MG63 (cell line): Measurements from ENCODE around the gene FN3KRP. TPM values are rescaled to one million over a fixed set of nuclear protein-coding genes. Genes with fewer than 3 reads are reported as not detected.
"Not testable (repeated sequence)": the region's sequence is repeated elsewhere in the genome, so short reads cannot be mapped to it uniquely, and the experiment has no call there.

Source experiments
- DNase-seq: peaks from one replicate; pipeline ENCODE4 v3.0.0-alpha.2; 2020
- H3K27me3 ChIP-seq: fragments of 250-450 bp; sonication (Bioruptor Pico); 2 replicates; pipeline ENCODE4 v1.5.1; 2020; ENCODE audit warnings: mild to moderate bottlenecking, moderate library complexity
- H3K36me3 ChIP-seq: fragments of 250-450 bp; sonication (Bioruptor Pico); 2 replicates; pipeline ENCODE4 v1.5.1; 2020; ENCODE audit warnings: mild to moderate bottlenecking, moderate library complexity
- H3K4me3 ChIP-seq: fragments of 250-450 bp; sonication (Bioruptor Pico); 2 replicates; pipeline ENCODE4 v1.5.1; 2020; ENCODE audit warnings: mild to moderate bottlenecking, moderate library complexity
- H3K9me3 ChIP-seq: fragments of 250-450 bp; sonication (Bioruptor Pico); 2 replicates; pipeline ENCODE4 v1.5.1; 2020; ENCODE audit warnings: mild to moderate bottlenecking, moderate library complexity
- total RNA-seq: library from RNA; depleted of rRNA; stranded (reverse); fragments of >200 nt; shearing (Covaris generic); gene quantifications from 2 replicates; pipeline ENCODE4 v1.2.3, GENCODE V29; 2014; ENCODE audit warnings: low replicate concordance

Gene FN3KRP
- total RNA-seq, 1 experiment from 2014 or later = 60.9 TPM

DNA sequence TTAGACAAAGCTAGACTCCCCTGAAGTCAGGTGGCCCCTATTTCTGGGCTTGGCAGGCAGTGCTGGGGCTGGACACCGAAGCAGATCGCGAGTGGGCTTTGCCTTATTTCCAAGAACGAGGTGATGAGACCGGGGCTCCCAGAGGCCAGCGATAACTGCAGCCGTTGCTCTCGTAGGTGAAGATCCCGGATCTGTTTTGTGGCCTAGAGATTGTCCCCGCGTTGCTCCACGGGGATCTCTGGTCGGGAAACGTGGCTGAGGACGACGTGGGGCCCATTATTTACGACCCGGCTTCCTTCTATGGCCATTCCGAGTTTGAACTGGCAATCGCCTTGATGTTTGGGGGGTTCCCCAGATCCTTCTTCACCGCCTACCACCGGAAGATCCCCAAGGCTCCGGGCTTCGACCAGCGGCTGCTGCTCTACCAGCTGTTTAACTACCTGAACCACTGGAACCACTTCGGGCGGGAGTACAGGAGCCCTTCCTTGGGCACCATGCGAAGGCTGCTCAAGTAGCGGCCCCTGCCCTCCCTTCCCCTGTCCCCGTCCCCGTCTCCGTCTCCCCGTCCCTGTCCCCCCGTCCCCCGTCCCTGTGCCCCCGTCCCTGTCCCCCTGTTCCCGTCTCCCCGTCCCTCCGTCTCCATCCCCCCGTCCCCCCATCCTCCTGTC lies 33.9 kb downstream of the FN3KRP start:
- Histone ChIP-seq H3K9me3 (peaks cover 8% of the 10 kb centered on the region), H3K27me3 (no peaks in the 10 kb centered on the region), H3K36me3 (no peaks in the 10 kb centered on the region; the same call in 1 of the 2 replicates), H3K4me3 (no peak overlapping the region)
- DNase-seq = no peak

DNA sequence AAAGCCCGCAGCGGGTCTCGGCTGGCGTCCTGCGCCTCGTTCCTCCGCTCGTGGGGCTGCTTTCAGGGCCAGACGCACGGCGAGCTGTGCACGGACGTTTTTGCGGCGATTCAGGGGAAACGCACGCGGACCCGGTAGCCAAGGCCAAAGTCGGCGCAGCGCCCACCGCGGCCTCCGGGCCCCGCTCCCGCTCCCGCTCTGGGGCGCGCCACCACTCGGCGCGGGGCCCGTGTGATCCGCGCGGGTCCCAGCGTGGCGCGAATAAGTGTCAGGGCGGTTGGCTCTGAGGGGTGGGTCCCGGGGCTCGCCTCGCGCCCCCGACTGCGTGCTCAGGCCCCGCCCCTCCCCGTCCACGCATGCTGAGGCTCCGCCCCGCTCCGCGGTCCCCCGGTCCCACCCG lies 34.7 kb downstream of the FN3KRP start:
- DNase-seq = no peak
- Histone ChIP-seq H3K9me3 (peaks cover 8% of the 10 kb centered on the region), H3K27me3 (no peaks in the 10 kb centered on the region), H3K36me3 (peaks cover 7% of the 10 kb centered on the region), H3K4me3 (no peak overlapping the region; the same call in 1 of the 2 replicates)

DNA sequence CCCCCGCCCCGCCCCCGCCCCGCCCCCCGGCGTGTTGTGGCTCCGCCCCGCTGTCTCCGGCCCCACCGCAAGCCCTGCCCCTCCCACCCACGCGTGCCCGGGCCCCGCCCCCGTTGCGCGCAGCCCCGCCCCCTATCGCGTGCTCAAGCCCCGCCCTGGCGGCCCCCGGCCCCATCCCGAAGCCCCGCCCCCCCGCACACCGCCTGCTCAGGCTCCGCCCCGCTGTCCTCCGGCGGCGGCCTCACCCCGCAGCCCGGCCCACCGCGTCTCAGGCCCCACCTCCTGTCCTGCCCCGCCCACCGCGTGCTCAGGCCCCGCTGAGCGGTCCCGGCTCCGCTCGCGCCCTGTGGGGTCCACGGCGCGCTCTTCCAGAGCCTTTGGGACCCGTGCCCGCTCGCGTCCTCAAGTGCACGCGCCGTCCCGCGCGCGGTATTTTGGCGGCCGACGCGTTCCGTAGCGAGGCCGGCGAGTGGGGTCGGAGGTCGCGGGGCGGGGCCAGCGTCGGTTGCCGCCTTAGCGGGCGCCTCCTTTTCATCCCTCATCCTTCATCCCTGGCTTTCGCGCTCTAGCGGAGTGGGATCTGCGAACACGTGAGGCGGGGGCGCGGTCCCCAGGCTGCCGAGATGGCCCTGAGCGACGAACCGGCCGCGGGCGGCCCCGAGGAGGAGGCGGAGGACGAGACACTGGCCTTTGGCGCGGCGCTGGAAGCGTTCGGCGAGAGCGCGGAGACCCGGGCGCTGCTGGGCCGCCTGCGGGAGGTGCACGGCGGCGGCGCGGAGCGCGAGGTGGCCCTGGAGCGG lies 35.3 kb downstream of the FN3KRP start, which contains the start of gene TBCD:
Gene TBCD (plus strand): TSS at position 495 of the 800 bp plus-strand sequence. CDS start 129 bp downstream, at position 624.
- H3K36me3 ChIP-seq = peaks cover 11% of the 10 kb centered on the region
- H3K27me3 ChIP-seq = no peaks in the 10 kb centered on the region
- DNase-seq = peak; percentile 87
- peaks cover 8% of the 10 kb centered on the region; the same call in 1 of the 2 replicates for H3K9me3 ChIP-seq
- H3K4me3 ChIP-seq = peak within 1 kb of the TSS; percentile 94

DNA sequence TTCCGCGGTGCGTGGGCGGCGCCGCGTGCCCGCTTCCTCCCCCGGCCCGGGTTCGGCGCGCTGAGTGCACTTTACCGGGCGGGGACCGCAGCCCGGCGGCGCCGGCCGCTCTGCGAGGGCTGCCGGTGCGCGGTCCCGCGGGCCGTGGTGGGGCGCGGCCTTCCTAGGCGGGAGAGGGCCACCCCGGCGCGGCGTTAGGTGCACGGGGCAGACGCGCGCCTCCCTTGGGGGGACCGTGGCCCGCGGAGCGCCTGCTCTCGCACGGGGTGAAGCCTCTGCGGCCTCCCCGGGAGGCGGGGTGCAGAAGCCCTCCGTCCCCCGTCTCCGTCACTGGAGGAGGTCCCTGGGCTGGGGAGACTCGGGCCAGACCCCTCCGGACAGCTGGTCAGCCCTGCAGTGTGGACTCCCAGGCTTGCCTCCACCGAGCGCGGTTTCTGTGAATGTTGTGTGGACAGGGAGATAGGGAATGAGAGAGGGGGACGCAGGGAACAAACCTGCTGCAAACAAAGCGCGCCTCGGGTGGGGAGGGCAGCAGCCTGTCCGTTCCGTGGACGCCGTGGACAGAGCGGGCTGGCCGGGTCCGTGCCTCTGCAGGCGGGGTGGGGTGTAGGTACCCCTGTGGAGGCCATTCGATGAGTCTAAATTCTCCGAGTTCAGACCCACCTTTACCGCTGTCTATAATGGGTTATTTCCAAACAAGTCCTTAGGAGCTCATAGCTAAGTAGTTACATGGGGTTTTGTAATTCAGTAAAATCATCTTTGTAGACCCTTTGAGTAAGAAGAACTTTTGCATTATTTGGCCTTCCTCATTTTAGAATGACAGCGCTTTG lies 36.1 kb downstream of the FN3KRP start:
- H3K36me3 ChIP-seq = peaks cover 11% of the 10 kb centered on the region
- no peaks in the 10 kb centered on the region for H3K27me3 ChIP-seq
- peak; percentile 38 for DNase-seq
- peaks cover 8% of the 10 kb centered on the region; the same call in 1 of the 2 replicates for H3K9me3 ChIP-seq
- peak overlapping the region; percentile 94 for H3K4me3 ChIP-seq

DNA sequence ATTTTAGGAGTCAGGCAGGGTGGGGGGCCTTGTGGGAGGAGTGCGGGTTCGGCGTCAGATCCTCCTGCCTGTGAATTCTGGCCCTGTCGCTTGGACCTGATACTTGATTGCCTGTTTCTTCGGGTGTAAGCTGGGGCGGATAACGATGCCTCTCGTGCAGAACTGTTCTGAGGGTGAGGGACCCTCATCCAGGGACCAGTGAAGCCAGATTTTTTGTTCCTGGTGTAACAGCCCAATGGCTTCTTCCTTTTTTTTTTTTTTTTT lies 36.6 kb downstream of the FN3KRP start:
- no peak for DNase-seq
- Histone ChIP-seq H3K36me3 (peaks cover 11% of the 10 kb centered on the region), H3K9me3 (peaks cover 8% of the 10 kb centered on the region; the same call in 1 of the 2 replicates), H3K27me3 (no peaks in the 10 kb centered on the region), H3K4me3 (peak overlapping the region; percentile 94)

DNA sequence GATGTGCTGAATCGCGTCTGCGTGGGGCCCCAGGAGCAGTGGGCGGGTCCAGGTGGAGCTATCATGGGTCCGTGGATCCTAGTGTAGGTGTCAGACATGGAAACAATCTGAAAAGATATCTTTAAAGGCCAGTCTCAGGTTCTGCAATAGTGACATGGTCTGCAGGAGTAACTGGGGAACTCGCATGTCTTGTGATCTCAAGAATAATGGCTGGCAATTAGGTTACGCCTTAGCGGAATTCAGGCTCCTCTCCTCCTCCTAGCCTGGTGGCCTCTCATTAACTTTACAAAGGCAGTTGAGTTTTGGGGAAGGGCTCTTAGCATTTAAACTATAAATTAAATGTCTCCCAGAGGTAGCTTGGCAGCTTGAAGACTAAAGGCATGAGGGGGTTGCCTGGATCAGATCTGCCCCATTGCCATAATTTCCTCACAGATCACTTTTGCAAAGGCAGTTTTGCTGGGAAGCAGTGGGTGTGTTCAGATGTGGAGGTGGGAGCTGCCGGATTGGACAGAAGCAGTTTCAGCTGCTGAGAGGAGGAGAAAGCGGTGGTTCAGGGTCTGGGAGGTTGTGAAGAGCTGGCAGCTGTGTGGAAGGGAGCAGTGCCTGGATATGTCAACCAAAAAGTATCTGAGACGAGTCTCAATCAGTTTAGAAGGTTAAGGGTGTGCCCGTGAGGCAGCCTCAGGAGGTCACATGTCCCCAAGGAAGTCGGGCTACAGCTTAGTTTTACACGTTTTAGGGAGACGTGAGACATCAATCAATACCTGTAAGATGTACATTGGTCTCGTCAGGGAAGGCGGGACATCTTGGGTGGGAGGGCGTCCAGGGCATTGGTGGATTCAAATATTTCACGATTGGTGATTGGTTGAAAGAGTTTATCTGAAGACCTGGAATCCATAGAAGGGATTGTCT lies 38.0 kb downstream of the FN3KRP start:
- H3K4me3 ChIP-seq = no peak overlapping the region
- no peak for DNase-seq
- H3K9me3 ChIP-seq = peaks cover 4% of the 10 kb centered on the region; the same call in 1 of the 2 replicates
- no peaks in the 10 kb centered on the region for H3K27me3 ChIP-seq
- H3K36me3 ChIP-seq = peaks cover 20% of the 10 kb centered on the region

DNA sequence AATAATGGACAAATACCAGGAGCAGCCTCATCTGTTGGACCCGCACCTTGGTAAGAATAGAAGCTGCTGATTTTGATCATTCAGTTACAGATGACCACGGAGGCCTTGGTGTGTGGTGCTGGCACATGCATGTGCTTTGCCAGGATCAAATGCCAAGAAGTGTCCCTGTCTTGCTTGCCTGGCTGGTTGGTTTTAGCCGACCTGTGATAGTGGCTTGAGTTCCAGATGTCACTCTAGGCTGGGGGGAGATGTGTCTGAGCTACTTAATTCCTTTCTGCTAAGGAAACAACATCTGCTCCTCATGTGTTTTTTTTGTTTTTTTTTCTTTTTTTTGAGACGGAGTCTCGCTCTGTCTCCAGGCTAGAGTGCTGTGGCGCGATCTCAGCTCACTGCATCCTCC lies 39.7 kb downstream of the FN3KRP start:
- peaks cover 20% of the 10 kb centered on the region for H3K36me3 ChIP-seq
- no peaks in the 10 kb centered on the region for H3K27me3 ChIP-seq
- H3K4me3 ChIP-seq = no peak overlapping the region
- no peak for DNase-seq
- H3K9me3 ChIP-seq = no peaks in the 10 kb centered on the region

DNA sequence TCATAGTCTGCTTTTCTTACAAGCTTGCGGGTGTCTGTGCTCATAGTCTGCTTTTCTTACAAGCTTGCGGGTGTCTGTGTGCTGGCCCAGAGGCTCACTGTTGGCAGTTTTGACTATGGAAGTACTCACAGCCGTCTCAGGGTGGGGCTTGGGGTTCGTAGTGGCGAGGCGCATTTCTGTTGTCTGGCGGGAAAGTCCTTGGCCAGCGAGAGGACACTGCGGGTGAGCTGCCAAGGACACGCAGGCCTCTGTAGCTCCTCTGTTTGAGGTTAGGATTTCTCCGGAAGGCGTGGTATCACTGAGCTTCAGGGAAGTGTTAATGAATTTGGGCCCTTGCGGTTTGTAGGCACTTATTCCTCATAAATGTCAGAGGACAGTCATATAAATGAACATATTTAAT lies 48.9 kb downstream of the FN3KRP start:
- Histone ChIP-seq H3K27me3 (no peaks in the 10 kb centered on the region), H3K36me3 (peaks cover 64% of the 10 kb centered on the region), H3K4me3 (no peak overlapping the region), H3K9me3 (no peaks in the 10 kb centered on the region)
- no peak for DNase-seq

DNA sequence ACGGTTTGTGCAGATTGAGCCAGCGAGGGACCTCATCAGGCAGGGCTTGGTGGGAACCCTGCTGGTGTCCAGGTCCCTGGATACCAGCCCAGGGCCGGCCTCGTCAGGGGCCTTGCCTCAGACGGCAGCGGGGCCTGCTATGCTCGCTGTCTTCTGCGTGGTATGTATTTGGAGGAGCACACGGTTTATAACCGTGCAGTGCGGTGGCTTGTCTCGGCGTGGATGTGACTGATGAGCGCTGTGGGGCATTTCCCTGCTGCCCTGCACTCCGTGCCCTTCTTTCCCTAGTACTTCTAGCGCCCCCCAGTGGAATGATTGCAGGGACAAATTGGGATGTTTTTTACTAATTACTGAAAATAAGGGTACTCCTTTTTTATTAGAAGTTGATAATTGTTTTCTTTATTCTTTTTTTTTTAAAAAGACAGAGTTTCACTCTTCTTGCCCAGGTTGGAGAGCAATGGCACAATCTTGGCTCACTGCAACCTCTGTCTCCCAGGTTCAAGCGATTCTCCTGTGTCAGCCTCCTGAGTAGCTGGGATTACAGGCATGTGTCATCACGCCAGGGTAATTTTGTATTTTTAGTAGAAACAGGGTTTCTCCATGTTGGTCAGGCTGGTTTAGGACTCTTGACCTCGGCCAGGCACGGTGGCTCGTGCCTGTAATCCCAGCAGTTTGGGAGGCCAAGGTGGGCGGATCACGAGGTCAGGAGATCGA lies 50.7 kb downstream of the FN3KRP start:
- Histone ChIP-seq H3K36me3 (peaks cover 66% of the 10 kb centered on the region), H3K9me3 (no peaks in the 10 kb centered on the region), H3K27me3 (no peaks in the 10 kb centered on the region), H3K4me3 (no peak overlapping the region)
- DNase-seq = no peak

DNA sequence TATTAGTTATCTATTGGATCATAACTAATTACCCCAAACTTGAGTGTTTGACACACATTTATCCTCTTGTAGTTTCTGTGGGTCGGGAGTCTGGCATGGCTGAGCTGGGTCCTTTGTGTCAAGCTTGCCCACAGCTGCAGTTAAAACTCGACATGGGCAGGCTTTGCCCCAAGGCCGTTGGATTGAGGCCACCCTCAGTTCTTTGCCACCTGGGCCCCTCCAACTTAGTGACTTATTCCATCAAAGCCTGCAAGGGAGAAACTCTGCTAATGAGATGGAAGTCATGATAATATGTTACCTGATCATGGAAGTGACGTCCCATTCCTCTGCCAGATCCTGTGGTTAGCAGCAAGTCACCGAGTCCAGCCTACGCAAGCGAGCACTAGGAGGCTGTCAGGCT lies 52.5 kb downstream of the FN3KRP start:
- no peaks in the 10 kb centered on the region for H3K9me3 ChIP-seq
- no peak for DNase-seq
- no peak overlapping the region for H3K4me3 ChIP-seq
- H3K36me3 ChIP-seq = peaks cover 61% of the 10 kb centered on the region
- H3K27me3 ChIP-seq = no peaks in the 10 kb centered on the region

DNA sequence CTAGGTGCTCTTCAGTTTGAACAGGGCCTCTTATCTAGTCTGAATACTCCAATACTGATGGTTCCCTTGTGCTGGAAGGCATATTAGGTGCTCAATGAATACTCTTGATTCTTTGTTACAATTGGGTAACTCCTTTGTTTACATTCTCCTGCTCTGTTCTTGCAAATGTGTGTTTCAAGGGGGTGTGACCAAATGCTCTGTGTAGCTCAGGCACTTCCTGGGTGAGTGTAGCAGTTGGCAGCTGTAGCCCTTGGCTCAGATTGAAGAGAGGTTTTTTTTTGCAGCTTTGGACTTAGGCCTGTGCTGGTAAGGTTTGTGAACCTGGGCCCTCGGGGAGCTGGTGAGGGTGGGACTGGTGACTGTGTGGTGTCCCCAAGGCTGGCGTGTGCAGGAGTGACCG lies 55.5 kb downstream of the FN3KRP start:
- Histone ChIP-seq H3K4me3 (no peak overlapping the region), H3K9me3 (no peaks in the 10 kb centered on the region), H3K36me3 (peaks cover 54% of the 10 kb centered on the region), H3K27me3 (no peaks in the 10 kb centered on the region)
- peak; percentile 75 for DNase-seq

DNA sequence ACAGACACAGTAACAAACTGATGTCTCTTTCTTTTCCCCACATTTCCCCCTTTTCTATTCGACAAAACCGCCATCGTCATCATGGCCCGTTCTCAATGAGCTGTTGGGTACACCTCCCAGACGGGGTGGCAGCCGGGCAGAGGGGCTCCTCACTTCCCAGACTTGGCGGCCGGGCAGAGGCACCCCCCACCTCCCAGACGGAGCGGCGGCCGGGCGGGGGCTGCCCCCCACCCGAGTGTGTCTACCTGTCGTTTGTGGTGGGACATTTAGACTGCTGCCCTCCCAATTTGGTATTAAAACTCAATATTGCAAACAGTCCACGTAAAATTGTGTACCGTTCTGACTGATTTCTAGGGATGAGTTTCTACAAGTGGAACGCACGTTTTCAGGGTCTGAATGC lies 58.0 kb downstream of the FN3KRP start:
- H3K9me3 ChIP-seq, DNase-seq, H3K27me3 ChIP-seq, H3K4me3 ChIP-seq: not testable (repeated sequence)
- peaks cover 34% of the 10 kb centered on the region for H3K36me3 ChIP-seq

DNA sequence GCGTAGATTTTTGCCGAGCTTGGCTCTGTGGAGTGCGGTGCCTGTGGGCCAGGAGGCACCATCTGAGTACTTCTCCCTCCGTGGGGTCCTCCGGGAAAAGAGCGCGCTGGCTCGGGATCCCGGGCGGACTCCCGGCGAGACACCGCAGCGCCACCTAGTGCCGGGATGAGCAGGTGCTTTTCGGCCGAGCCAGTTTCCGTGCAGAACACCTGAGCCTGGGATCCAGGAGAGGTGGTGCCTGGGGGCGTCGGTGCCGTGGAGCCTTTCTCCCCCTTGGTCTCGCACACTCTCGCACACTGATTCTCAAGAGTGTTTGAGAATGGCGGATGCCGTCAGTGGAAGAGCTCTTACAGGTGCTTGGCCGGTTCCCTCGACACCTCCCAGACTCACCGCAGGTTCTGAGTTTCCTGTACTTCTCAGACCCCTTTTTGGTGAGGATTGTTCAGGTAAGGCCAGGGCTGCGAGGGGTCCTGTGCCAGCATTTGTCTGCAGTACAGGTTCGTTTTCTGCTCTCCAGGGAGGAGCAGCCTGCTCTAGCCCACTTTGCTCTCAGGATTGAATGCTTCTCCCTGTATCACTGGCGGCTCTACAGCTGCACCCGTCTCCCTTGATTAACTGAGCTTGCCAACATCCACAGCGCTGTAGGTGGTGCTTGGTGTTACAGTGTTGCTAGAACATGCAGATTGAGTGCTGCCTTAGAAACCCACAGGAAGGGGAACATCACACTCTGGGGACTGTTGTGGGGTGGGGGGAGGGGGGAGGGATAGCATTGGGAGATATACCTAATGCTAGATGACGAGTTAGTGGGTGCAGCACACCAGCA lies 58.7 kb downstream of the FN3KRP start:
- DNase-seq = no peak
- Histone ChIP-seq H3K27me3 (no peaks in the 10 kb centered on the region), H3K4me3 (no peak overlapping the region), H3K9me3 (no peaks in the 10 kb centered on the region), H3K36me3 (peaks cover 27% of the 10 kb centered on the region)

DNA sequence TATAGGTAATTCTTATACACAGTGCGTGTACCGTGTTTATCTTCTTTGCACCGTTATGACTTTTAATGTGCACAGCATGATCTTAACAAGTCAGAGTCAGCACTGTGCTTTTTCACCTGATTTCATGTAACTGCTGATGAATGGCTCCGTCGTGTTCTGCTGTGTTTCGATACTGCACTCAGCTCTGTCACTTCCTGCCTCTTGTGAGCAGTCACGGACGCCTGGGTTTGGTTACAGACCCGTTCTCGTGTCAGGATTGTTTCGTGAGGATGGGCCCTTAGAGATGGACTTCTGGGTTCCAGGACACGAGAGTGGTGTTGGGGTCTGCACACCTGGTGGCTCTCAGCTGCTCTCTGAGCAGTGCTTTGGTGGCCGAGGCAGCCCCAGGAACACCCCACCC lies 59.9 kb downstream of the FN3KRP start:
- no peak for DNase-seq
- Histone ChIP-seq H3K36me3 (peaks cover 30% of the 10 kb centered on the region), H3K27me3 (no peaks in the 10 kb centered on the region), H3K4me3 (no peak overlapping the region), H3K9me3 (no peaks in the 10 kb centered on the region)
